ENCODE results near the gene ATAD3C. TPM values are rescaled to one million over a fixed set of nuclear protein-coding genes. Genes with fewer than 3 reads are reported as not detected.
"Not testable (repeated sequence)": the region's sequence is repeated elsewhere in the genome, so short reads cannot be mapped to it uniquely, and the experiment has no call there.

ATAD3C gene
- total RNA-seq: 1 to 10 TPM in 2 of 8 experiments, under 1 TPM in 6; 0.38 to 2.1 (median 0.64) TPM

GRCh38 chr1:1449099-1449739 lies at the start of gene ATAD3C:
ATAD3C (plus strand) TSS chr1:1449689; CDS start chr1:1450684, 995 bp downstream.
- Histone ChIP-seq H3K4me3 (no peak within 1 kb of the TSS), H3K27ac (no peak within 1 kb of the TSS), H3K4me1 (replicated peaks in 1 of 2) (no peaks in the 10 kb centered on the region)
- no peak for ATAC-seq (replicated peaks in 6 of 8)
- WGBS, 10 experiments: 36 to 85% (median 77%) methylated on average over 5 to 6 of the region's 6 CpGs; no CpG with 5 or more reads in 1 of the 10 experiments
- in situ Hi-C loops (cut with MboI; ENCODE audit: low pct_unique_long_range_greater_than_20kb in 2 of 9, low sequenced_read_pairs in 9 of 9, unreplicated experiment in 9 of 9): no loop called here

- 0 to 33% (median 4%) methylated on average over 1 to 31 of the region's 34 CpGs; no CpG with 5 or more reads in 3 of the 10 experiments for WGBS, 10 experiments
- Histone ChIP-seq H3K4me3 (peak overlapping the region; percentile 72 to 99 (median 98)), H3K4me1 (replicated peaks in 1 of 2) (peaks cover 15 to 17% of the 10 kb centered on the region in 2 donors), H3K27ac (peak overlapping the region; percentile 80 to 95)
- peak in 1 of 8 experiments; percentile 1 for ATAC-seq (replicated peaks in 6 of 8)
- in situ Hi-C loops (cut with MboI; ENCODE audit: low pct_unique_long_range_greater_than_20kb in 2 of 9, low sequenced_read_pairs in 9 of 9, unreplicated experiment in 9 of 9): no loop called here
Observed at GRCh38 chr1:1399872-1400575, 49.5 kb upstream of the ATAD3C start.

- 20 to 97% (median 88%) methylated on average over 1 to 18 of the region's 22 CpGs; no CpG with 5 or more reads in 2 of the 10 experiments for WGBS, 10 experiments
- no peak overlapping the region for H3K27ac ChIP-seq
- H3K4me1 ChIP-seq (replicated peaks in 1 of 2): peaks cover 18 to 21% of the 10 kb centered on the region in 2 donors
- in situ Hi-C loops (cut with MboI; ENCODE audit: low pct_unique_long_range_greater_than_20kb in 2 of 9, low sequenced_read_pairs in 9 of 9, unreplicated experiment in 9 of 9): no loop called here
- ATAC-seq (replicated peaks in 6 of 8): no peak
- peak overlapping the region; percentile 72 to 99 (median 98) for H3K4me3 ChIP-seq
Observed at GRCh38 chr1:1400576-1401456, 48.7 kb upstream of the ATAD3C start.

- no peak overlapping the region for H3K4me3 ChIP-seq
- 96 to 100% methylated on average over 3 to 4 of the region's 7 CpGs; no CpG with 5 or more reads in 8 of the 10 experiments for WGBS, 10 experiments
- H3K4me1 ChIP-seq (replicated peaks in 1 of 2): peaks cover 24 to 27% of the 10 kb centered on the region in 2 donors
- in situ Hi-C loops (cut with MboI; ENCODE audit: low pct_unique_long_range_greater_than_20kb in 2 of 9, low sequenced_read_pairs in 9 of 9, unreplicated experiment in 9 of 9): no loop called here
- no peak for ATAC-seq (replicated peaks in 6 of 8)
- H3K27ac ChIP-seq: no peak overlapping the region
Observed at GRCh38 chr1:1401457-1402010, 48.0 kb upstream of the ATAD3C start.

GRCh38 chr1:1402072-1402900 lies 47.2 kb upstream of the ATAD3C start:
- ATAC-seq (replicated peaks in 6 of 8): no peak
- peaks cover 24 to 27% of the 10 kb centered on the region in 2 donors for H3K4me1 ChIP-seq (replicated peaks in 1 of 2)
- WGBS, 10 experiments: 79 to 100% (median 83%) methylated on average over 1 to 17 of the region's 20 CpGs; no CpG with 5 or more reads in 1 of the 10 experiments
- no peak overlapping the region for H3K27ac ChIP-seq
- in situ Hi-C loops (cut with MboI; ENCODE audit: low pct_unique_long_range_greater_than_20kb in 2 of 9, low sequenced_read_pairs in 9 of 9, unreplicated experiment in 9 of 9): no loop called here
- no peak overlapping the region for H3K4me3 ChIP-seq

GRCh38 chr1:1402901-1403392 lies 46.5 kb upstream of the ATAD3C start:
- 81 to 100% (median 98%) methylated on average over 1 to 9 of the region's 9 CpGs; no CpG with 5 or more reads in 3 of the 10 experiments for WGBS, 10 experiments
- ATAC-seq (replicated peaks in 6 of 8); H3K4me3 ChIP-seq; in situ Hi-C loops (cut with MboI; ENCODE audit: low pct_unique_long_range_greater_than_20kb in 2 of 9, low sequenced_read_pairs in 9 of 9, unreplicated experiment in 9 of 9); H3K27ac ChIP-seq: not testable (repeated sequence)
- peaks cover 21% of the 10 kb centered on the region in 2 donors for H3K4me1 ChIP-seq (replicated peaks in 1 of 2)

GRCh38 chr1:1403653-1404052 lies 45.8 kb upstream of the ATAD3C start:
- Histone ChIP-seq H3K27ac (no peak overlapping the region), H3K4me3 (no peak overlapping the region), H3K4me1 (replicated peaks in 1 of 2) (peaks cover 24 to 26% of the 10 kb centered on the region in 2 donors)
- ATAC-seq (replicated peaks in 6 of 8): no peak
- in situ Hi-C loops (cut with MboI; ENCODE audit: low pct_unique_long_range_greater_than_20kb in 2 of 9, low sequenced_read_pairs in 9 of 9, unreplicated experiment in 9 of 9): no loop called here
- 20 to 100% (median 94%) methylated on average over 2 to 7 of the region's 7 CpGs; no CpG with 5 or more reads in 1 of the 10 experiments for WGBS, 10 experiments

- ATAC-seq (replicated peaks in 6 of 8): peak in 2 of 8 experiments; percentile 2
- in situ Hi-C loops (cut with MboI; ENCODE audit: low pct_unique_long_range_greater_than_20kb in 2 of 9, low sequenced_read_pairs in 9 of 9, unreplicated experiment in 9 of 9): no loop called here
- H3K4me3 ChIP-seq: peak overlapping the region; percentile 82 to 99 (median 90)
- H3K4me1 ChIP-seq (replicated peaks in 1 of 2): peaks cover 33 to 43% of the 10 kb centered on the region in 2 donors
- 38 to 90% (median 66%) methylated on average over 6 to 30 of the region's 43 CpGs; no CpG with 5 or more reads in 2 of the 10 experiments for WGBS, 10 experiments
- peak overlapping the region; percentile 90 to 98 for H3K27ac ChIP-seq
Observed at GRCh38 chr1:1406101-1406820, 43.2 kb upstream of the ATAD3C start.

- 0 to 5% (median 2%) methylated on average over 8 to 51 of the region's 98 CpGs; no CpG with 5 or more reads in 6 of the 10 experiments for WGBS, 10 experiments
- Histone ChIP-seq H3K27ac (peak within 1 kb of the TSS; percentile 90 to 98), H3K4me3 (peak within 1 kb of the TSS; percentile 82 to 99 (median 90)), H3K4me1 (replicated peaks in 1 of 2) (peaks cover 33 to 43% of the 10 kb centered on the region in 2 donors)
- peak; percentile 88 to 96 (median 94) for ATAC-seq (replicated peaks in 6 of 8)
- in situ Hi-C loops (cut with MboI; ENCODE audit: low pct_unique_long_range_greater_than_20kb in 2 of 9, low sequenced_read_pairs in 9 of 9, unreplicated experiment in 9 of 9): no loop called here
Observed at GRCh38 chr1:1406821-1407635, 42.5 kb upstream of the ATAD3C start, which contains the start of gene MRPL20. MRPL20 (minus strand) TSS chr1:1407293; CDS start chr1:1407217, 76 bp downstream.

- peak overlapping the region; percentile 90 to 98 for H3K27ac ChIP-seq
- peaks cover 33 to 43% of the 10 kb centered on the region in 2 donors for H3K4me1 ChIP-seq (replicated peaks in 1 of 2)
- WGBS, 10 experiments: 0 to 46% (median 13%) methylated on average over 3 to 34 of the region's 41 CpGs; no CpG with 5 or more reads in 3 of the 10 experiments
- H3K4me3 ChIP-seq: peak overlapping the region; percentile 82 to 99 (median 90)
- in situ Hi-C loops (cut with MboI; ENCODE audit: low pct_unique_long_range_greater_than_20kb in 2 of 9, low sequenced_read_pairs in 9 of 9, unreplicated experiment in 9 of 9): no loop called here
- peak in 7 of 8 experiments; percentile 11 to 63 (median 22) for ATAC-seq (replicated peaks in 6 of 8)
Observed at GRCh38 chr1:1407636-1408318, 41.7 kb upstream of the ATAD3C start.

All from motor neuron (in vitro differentiated cells).